GM19438 (cell line): ENCODE measurements around the gene SNTG2.

Experiments
- ATAC-seq: cut with Tn5 transposase; IDR thresholded peaks from one replicate; pipeline ENCODE4 v1.9.1; 2021; ENCODE audit warnings: low read depth; ENCODE audit not compliant: unreplicated experiment

The SNTG2 gene

DNA sequence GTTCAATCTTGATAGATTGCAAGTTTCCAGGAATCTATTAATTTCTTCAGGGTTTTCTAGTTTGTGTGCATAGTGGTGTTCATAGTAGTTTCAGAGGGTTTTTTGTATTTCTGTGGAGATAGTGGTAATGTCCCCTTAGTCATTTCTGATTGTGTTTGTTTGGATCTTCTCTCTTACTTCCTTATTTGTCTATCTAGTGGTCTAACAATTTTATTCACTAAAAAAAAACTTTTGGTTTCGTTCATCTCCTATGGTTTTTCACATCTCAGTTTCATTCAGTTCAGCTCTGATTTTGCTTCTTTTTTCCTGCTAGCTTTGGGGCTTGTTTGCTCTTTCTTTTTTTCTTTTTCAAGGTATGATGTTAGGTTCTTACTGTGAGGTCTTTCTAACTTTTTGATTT is 94.5 kb downstream of the SNTG2 start:
- ATAC-seq, result peak; percentile 66

DNA sequence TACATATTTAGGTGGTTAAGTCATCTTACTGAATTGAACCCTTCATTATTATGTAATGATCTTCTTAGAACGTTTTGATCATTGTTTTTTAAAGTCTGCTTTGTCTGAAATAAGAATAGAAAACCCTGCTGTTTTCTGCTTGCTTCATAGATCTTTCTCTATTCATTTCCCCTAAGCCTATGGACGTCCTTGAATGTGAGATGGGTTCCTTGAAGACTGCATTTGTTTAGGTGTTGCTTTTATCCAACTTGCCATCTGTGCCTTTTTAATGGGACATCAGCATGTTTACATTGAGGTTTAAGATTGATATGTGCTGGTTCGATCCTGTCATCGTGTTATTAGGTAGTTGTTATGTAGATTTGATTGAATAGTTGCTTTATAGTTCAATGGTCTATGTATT is 95.4 kb downstream of the SNTG2 start:
- ATAC-seq, result no peak

- ATAC-seq, result no peak
Measured at GRCh38 chr2:1047485-1047884, 96.8 kb downstream of the SNTG2 start.

- ATAC-seq, result no peak
Measured at GRCh38 chr2:1049691-1050090, 99.0 kb downstream of the SNTG2 start.

- ATAC-seq, result no peak
Measured at GRCh38 chr2:1051075-1051474, 100.4 kb downstream of the SNTG2 start.

DNA sequence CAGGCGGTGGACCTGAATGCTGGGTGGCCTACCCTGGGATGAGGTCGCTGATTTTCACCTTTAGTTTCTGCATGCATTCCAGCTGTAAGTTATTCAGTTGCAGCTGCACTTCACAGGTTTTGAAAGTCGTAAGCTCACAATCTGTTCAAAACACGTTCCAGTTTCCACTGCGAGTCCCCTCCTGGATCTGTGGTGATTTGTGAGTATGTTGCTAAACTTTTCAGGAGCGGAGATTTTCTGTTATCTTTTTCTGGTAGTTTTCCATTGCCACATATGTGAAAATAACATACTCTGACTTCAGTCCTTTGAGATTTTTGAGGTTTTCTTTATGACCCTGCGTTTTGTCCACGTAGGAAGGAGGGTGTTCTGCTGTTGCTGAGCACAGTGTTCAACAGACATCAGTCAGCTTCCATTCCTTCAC is 102.1 kb downstream of the SNTG2 start:
- no peak for ATAC-seq

DNA sequence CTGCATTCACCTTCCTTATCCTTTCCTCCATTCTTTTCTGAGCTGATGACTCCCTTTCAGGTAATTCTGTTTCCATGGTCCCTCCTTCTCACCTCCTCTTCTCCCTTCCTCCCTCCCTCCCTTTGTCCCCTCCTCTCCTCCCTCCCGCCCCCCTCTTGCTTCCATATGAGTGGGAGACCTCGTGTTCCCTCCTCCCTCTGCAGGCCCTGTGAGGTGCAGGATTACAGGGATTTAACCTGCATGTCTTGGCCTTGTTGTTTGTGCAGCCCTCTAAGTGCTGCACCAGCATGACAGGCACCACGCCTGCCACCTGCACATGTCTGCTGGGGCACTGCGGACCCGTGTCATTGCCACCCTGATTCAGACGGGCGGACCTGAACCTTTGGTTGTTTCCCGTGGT is 103.1 kb downstream of the SNTG2 start:
- no peak for ATAC-seq

DNA sequence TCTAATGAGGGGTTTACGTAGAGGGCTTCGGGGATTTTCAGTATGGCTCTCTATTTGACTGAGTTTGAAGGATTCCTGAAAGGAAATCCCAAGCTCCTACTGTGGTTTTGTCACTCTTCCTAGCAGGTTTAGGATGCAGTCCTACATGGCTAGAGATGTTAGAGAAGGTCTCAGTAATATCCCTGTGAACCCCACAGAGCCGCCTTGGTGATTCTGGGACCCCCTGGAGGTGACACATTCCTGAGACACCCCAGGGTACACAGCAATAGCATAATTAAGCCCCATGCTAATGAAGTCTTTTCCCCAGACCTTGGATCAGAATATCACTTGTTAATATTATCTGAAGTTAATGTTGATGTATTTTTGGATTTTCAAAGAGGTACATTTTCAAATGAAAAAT is 103.8 kb downstream of the SNTG2 start:
- ATAC-seq, result no peak

GRCh38 chr2:1055014-1055595 is 104.5 kb downstream of the SNTG2 start:
- no peak for ATAC-seq

- no peak for ATAC-seq
Measured at GRCh38 chr2:1060372-1060771, 109.7 kb downstream of the SNTG2 start.

DNA sequence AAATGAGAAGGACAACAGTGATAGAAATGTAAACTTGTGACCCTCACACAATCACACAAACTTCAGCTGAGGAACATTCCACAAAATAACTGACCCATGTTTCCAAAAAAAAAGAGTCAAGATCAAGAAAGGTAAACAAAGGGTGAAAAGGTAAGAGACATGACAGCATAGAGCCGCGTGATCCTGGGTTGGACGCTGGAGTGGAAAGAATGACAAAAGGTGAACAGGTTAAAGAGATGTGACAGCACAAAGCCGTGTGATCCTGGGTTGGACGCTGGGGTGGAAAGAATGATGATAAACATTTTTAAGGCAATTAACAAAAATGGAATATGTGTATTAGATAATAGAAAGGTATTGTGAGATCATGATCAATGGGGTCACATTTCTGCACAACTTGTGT is 110.3 kb downstream of the SNTG2 start:
- no peak for ATAC-seq

DNA sequence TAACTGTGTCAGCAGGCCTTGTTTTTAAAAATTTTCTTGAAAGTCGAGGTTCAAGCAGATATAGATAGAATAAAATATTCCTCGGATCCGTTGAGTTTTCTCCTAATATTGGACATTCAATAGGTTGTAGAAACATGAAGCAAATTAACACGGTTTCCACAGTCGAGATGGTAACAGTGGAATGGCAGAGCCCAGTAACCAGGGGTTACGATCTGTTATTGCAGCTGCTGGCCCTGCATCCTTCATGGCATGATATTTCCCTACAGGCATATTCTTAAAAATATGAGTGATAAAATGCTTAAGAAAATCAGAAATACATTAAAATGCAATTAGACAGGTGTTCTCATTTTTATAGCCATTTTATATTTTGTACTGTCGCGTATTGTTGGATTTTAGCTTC is 117.6 kb downstream of the SNTG2 start:
- no peak for ATAC-seq

DNA sequence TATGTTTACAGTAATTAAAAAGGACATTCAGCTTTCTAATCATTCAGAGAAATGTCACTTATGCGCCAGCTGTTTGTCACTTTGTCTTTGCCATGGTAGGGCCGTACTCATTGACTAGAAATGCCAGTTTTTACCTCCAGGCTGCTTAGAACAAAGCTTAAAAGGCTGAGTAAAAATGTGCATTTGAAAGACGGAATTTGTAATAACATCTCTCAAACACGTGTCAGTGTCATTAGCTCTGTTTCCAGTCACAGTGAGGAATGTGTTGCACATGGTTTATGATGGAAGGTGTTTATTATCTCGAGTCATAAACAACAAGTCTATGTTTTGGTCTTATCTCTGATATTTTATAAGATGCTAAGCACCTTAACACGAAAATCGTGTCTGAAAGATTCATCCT is 118.2 kb downstream of the SNTG2 start:
- no peak for ATAC-seq

DNA sequence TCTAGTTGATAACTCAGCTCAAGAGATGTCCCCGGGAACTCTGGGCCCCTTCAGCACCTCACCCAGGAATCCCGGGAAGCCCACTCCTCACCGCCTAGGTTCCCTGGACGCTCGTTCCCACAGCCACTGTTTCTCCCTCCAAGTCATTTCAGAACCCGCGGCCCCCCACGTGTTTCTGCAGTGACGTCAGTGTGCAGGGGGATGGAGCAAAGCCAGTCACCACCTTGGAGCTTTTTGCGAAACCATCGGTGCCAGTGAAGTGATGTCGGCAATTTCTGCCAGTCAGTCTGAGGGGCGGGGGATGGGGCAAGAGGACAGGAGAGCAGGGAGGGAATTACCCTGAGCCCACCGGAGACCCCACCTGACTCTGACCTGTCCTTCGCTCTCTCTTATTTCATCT is 119.2 kb downstream of the SNTG2 start:
- no peak for ATAC-seq

GRCh38 chr2:1070601-1071000 is 120.0 kb downstream of the SNTG2 start:
- no peak for ATAC-seq

- ATAC-seq, result no peak
Measured at GRCh38 chr2:1071650-1072049, 121.0 kb downstream of the SNTG2 start.

- ATAC-seq, result no peak
Measured at GRCh38 chr2:1072250-1072649, 121.6 kb downstream of the SNTG2 start.

- no peak for ATAC-seq
Measured at GRCh38 chr2:1077911-1078310, 127.3 kb downstream of the SNTG2 start.

DNA sequence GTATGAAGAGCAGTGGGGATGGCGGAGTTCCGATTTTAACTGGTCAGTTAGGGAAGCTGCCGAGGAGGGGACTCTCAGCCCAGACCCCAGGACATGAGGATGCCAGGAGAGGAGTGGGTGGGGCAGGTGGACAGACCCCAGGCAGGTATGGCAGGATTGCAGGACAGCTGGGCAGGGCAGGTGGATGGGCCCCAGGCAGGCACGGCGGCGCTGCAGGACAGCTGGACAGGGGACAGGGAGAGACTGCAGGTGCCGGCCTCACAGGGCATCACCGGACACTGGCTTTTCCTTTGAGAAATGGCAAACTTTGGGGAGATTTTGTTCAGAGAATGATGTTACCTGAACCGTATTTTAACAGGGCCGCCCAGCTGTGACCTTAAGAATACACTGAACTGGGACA is 127.7 kb downstream of the SNTG2 start:
- no peak for ATAC-seq

DNA sequence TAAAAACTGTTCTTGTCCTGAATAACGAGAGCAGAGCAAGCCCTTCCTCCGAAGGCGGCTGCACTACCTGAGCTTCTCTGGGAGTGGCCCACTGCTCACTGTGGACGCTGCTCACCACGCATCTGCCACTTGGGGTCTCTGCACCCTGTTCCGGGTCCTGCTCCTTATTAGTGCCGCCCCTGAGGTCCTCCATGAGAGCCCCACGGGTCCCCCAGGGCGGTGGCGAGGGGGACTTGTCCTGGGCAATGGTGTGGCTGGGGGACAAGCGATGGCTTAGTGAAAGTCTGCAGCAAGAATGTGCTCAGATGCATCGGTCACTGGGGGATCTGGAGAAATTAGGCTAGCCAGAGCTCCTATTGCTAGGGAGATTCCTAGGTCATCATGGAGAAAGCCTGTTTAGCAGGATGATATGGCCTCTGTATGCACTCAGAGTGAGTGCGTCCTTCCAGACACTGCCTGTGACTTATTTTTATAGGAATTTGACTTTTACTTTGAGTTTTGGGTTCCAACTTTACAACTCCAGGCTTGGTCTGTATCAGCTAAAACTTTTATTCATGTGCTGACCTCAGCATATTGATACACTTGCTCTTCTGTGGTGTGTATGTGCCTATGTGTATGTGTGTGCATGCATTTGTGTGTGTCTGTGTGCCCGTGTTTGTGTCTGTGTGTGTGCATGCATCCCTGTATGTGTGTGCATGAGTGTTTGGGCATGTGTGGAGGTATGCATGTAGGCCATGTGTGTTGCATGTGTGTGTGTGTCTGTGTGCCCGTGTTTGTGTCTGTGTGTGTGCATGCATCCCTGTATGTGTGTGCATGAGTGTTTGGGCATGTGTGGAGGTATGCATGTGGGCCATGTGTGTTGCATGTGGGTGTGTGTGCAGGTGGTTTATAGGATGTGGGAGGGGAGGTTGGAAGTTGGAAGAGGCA is 129.5 kb downstream of the SNTG2 start:
- no peak for ATAC-seq

DNA sequence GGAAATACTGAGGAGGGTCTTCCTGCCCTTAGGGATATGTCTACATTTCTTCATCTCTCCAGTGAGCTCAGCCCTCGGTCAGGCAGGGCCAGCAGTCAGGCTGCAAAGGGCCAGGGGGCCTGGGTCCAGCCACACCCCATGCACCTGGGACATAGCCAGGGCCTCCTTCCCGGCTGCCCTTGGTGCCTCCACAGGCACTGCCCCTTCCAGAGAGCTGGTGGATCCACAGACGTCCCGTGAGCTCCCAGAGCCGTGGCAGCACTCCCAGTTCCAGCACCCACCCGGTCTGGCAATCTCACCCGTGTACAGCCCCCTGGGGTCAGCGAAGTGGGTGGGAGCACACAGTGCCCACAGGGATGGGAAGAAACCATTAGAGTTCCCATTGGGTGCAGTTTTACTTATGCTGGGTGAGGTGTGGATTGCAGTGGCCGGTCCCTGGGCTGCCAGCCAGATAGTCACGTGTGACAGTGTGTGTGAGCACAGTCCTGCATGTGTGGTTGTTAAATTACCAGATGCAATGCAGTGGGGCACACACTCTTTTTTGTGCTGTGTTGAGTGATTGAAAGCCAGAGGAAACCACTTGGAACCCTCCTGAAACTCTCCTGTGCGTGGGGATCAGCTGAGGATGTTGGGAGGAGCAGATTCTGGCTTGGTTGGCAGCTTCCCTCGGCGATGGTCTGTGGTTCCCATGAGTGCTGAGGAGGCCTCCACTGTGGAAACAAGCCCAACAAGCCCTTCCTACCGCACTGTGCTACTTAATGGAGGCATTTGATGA is 131.0 kb downstream of the SNTG2 start:
- no peak for ATAC-seq
